Measurements from ENCODE around the gene RNASEL. TPM values are rescaled to one million over a fixed set of nuclear protein-coding genes. Genes with fewer than 3 reads are reported as not detected.

Gene RNASEL
- polyA plus RNA-seq, 1 of the 3 experiments (the other 2 are of a cell fraction), result not detected

DNA sequence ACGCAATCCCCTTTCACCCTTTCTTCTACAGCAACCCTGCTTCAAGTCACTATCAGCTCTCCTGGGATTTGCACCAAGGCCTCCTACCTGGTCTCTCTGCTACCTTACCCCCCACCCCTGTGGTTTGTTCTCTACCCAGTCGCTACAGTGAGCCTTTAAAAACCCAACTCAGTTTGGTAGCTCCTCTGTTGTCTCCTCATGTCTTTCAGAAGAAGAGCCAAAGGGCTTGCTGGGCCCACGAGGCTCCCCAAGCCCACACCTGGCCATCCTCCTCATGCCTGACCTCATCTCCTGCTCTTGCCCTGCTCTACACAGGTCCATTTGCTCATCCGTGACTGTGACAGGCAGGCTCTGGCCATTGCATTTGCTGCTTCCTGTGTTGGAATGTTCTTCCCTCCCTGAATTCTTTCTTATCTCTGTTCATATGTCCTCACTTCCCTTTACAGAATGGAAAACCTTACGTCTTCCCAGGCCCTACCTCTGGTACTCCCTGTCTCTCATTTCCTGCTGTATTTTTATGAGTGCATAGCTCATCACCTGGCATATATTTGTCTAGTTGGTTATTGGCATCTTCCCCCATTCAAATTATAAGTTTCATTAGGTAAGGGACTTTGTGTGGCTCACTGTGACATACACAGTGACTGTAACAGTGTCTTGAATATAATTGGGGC lies 11.8 kb upstream of the RNASEL start:
- Histone ChIP-seq H3K9me2 (no peaks in the 10 kb centered on the region), H2AFZ (ENCODE audit: low read depth) (no peak overlapping the region), H3K4me3 (ENCODE audit: low read depth in 2 of 2, low read length in 1 of 2) (peak overlapping the region in 1 of 2 experiments; percentile 18; a peak in 1 of 4 replicates), H3F3A (replicated peaks; ENCODE audit: insufficient read depth) (no peaks in the 10 kb centered on the region), H3K27ac (ENCODE audit: low read depth in 2 of 2, low read length in 1 of 2) (no peak overlapping the region), H3K4me1 (ENCODE audit: control insufficient read depth in 1 of 2, insufficient read depth in 2 of 2, low read depth in 1 of 2, low read length in 1 of 2) (peaks cover 0 to 33% of the 10 kb centered on the region in 2 experiments; a peak in 1 of 4 replicates), H4K20me1 (ENCODE audit: insufficient read depth) (no peaks in the 10 kb centered on the region), H3K9ac (no peak overlapping the region), H3K27me3 (ENCODE audit: insufficient read depth) (no peaks in the 10 kb centered on the region), H3K36me3 (replicated peaks in 1 of 2; ENCODE audit: control insufficient read depth in 1 of 2, insufficient read depth in 2 of 2, low read length in 1 of 2) (no peaks in the 10 kb centered on the region), H3K79me2 (ENCODE audit: insufficient read depth) (no peaks in the 10 kb centered on the region), H3K4me2 (no peak overlapping the region), H3K9me3 (no peaks in the 10 kb centered on the region)
- TF ChIP-seq GATA2 (CRISPR knock-in tag; IDR thresholded peaks at IDR 0.05) (no peak), SMC3 (IDR thresholded peaks at IDR 0.05; ENCODE audit: low read depth, low read length) (no peak), ELF1 (IDR thresholded peaks at IDR 0.05) (no peak), FOXM1 (IDR thresholded peaks at IDR 0.05; ENCODE audit: low read depth) (no peak), JUND (IDR thresholded peaks at IDR 0.05) (no peak), FOSL2 (IDR thresholded peaks at IDR 0.05; ENCODE audit: borderline replicate concordance, low read depth) (no peak), SIN3A (IDR thresholded peaks at IDR 0.05; ENCODE audit: borderline replicate concordance, low read depth, low read length) (no peak), TEAD4 (IDR thresholded peaks at IDR 0.05; ENCODE audit: borderline replicate concordance, insufficient read depth) (no peak), TAF1 (IDR thresholded peaks at IDR 0.05; ENCODE audit: borderline replicate concordance, low read depth, low read length) (no peak), RXRA (IDR thresholded peaks at IDR 0.05; ENCODE audit: borderline replicate concordance, low read depth) (no peak), NRF1 (IDR thresholded peaks at IDR 0.05; ENCODE audit: low read depth, low read length) (no peak), FOXJ3 (CRISPR knock-in tag; IDR thresholded peaks at IDR 0.05) (no peak), RFX5 (IDR thresholded peaks at IDR 0.05; ENCODE audit: low read length) (no peak), POLR2AphosphoS5 (IDR thresholded peaks at IDR 0.05; ENCODE audit: low read depth, low read length) (no peak)
- TF ChIP-seq, protein P1, sequence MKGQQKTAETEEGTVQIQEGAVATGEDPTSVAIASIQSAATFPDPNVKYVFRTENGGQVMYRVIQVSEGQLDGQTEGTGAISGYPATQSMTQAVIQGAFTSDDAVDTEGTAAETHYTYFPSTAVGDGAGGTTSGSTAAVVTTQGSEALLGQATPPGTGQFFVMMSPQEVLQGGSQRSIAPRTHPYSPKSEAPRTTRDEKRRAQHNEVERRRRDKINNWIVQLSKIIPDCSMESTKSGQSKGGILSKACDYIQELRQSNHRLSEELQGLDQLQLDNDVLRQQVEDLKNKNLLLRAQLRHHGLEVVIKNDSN (IDR thresholded peaks at IDR 0.05; ENCODE audit: borderline replicate concordance, low read depth), result no peak
- TF ChIP-seq, protein P2, sequence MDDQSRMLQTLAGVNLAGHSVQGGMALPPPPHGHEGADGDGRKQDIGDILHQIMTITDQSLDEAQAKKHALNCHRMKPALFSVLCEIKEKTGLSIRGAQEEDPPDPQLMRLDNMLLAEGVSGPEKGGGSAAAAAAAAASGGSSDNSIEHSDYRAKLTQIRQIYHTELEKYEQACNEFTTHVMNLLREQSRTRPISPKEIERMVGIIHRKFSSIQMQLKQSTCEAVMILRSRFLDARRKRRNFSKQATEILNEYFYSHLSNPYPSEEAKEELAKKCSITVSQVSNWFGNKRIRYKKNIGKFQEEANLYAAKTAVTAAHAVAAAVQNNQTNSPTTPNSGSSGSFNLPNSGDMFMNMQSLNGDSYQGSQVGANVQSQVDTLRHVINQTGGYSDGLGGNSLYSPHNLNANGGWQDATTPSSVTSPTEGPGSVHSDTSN (IDR thresholded peaks at IDR 0.05), result no peak
- TF ChIP-seq, protein P3, sequence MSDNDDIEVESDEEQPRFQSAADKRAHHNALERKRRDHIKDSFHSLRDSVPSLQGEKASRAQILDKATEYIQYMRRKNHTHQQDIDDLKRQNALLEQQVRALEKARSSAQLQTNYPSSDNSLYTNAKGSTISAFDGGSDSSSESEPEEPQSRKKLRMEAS (IDR thresholded peaks at IDR 0.05; ENCODE audit: low read depth), result no peak
- TF ChIP-seq, protein P4, sequence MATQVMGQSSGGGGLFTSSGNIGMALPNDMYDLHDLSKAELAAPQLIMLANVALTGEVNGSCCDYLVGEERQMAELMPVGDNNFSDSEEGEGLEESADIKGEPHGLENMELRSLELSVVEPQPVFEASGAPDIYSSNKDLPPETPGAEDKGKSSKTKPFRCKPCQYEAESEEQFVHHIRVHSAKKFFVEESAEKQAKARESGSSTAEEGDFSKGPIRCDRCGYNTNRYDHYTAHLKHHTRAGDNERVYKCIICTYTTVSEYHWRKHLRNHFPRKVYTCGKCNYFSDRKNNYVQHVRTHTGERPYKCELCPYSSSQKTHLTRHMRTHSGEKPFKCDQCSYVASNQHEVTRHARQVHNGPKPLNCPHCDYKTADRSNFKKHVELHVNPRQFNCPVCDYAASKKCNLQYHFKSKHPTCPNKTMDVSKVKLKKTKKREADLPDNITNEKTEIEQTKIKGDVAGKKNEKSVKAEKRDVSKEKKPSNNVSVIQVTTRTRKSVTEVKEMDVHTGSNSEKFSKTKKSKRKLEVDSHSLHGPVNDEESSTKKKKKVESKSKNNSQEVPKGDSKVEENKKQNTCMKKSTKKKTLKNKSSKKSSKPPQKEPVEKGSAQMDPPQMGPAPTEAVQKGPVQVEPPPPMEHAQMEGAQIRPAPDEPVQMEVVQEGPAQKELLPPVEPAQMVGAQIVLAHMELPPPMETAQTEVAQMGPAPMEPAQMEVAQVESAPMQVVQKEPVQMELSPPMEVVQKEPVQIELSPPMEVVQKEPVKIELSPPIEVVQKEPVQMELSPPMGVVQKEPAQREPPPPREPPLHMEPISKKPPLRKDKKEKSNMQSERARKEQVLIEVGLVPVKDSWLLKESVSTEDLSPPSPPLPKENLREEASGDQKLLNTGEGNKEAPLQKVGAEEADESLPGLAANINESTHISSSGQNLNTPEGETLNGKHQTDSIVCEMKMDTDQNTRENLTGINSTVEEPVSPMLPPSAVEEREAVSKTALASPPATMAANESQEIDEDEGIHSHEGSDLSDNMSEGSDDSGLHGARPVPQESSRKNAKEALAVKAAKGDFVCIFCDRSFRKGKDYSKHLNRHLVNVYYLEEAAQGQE (IDR thresholded peaks at IDR 0.05; ENCODE audit: low read depth, low read length), result no peak
- TF ChIP-seq, protein P5, sequence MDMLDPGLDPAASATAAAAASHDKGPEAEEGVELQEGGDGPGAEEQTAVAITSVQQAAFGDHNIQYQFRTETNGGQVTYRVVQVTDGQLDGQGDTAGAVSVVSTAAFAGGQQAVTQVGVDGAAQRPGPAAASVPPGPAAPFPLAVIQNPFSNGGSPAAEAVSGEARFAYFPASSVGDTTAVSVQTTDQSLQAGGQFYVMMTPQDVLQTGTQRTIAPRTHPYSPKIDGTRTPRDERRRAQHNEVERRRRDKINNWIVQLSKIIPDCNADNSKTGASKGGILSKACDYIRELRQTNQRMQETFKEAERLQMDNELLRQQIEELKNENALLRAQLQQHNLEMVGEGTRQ (IDR thresholded peaks at IDR 0.05; ENCODE audit: borderline replicate concordance, low read depth, low read length), result no peak
- WGBS (ENCODE audit: low lambda C conversion rate), result 54% methylated on average over 5 of the region's 5 CpGs
- no peak for DNase-seq
- CTCF ChIA-PET, result interaction anchor here (0.6 to 17.7 kb wide), 44 partner anchors 8 to 627 kb away, joined by 3 to 829 read pairs (median 4); partner anchors contain the start of genes NPL and RNASEL
- POLR2A ChIA-PET, result interaction anchor here (1.1 kb wide), 1 partner anchor 182 kb away, joined by 3 read pairs; no protein-coding TSS in a partner anchor
